Natural killer cell (primary cell): ENCODE results near the gene RNF13. TPM values are rescaled to one million over a fixed set of nuclear protein-coding genes. Genes with fewer than 3 reads are reported as not detected.
A peak's percentile ranks its signal among the peaks of the same experiment; 100 is the strongest.

Experiments used
- ATAC-seq, 3 donors: fragments of 150-1000 bp in 2 of 3; fragments of 200-7000 bp in 1 of 3; cut with Tn5 transposase; 1 replicate in 1 of 3; 2 replicates in 2 of 3; pipeline ENCODE4 v1.10.0; 2021; ENCODE audit warnings: mild to moderate bottlenecking in 2 of 3, moderate library complexity in 2 of 3
- DNase-seq, 2 donors: peaks; one replicate each; pipeline versions ENCODE4 v3.0.0 to v3.0.0-alpha.2; 2013 to 2021; ENCODE audit warnings: mixed read lengths in 1 of 2
- H3K27ac ChIP-seq: one replicate; pipeline ENCODE4 v1.5.1; 2013; ENCODE audit warnings: mild to moderate bottlenecking, low read length
- H3K27me3 ChIP-seq: one replicate; pipeline ENCODE4 v1.6.1; 2013; ENCODE audit warnings: low read length; ENCODE audit not compliant: control insufficient read depth, insufficient read depth
- H3K36me3 ChIP-seq: one replicate; pipeline ENCODE4 v1.6.1; 2013; ENCODE audit warnings: low read length; ENCODE audit not compliant: control insufficient read depth, insufficient read depth
- H3K4me1 ChIP-seq: one replicate; pipeline ENCODE4 v1.6.1; 2013; ENCODE audit warnings: low read length; ENCODE audit not compliant: control insufficient read depth, insufficient read depth
- H3K4me3 ChIP-seq: one replicate; pipeline ENCODE4 v1.5.1; 2013; ENCODE audit warnings: low read length
- H3K9me3 ChIP-seq: one replicate; pipeline ENCODE4 v1.6.1; 2013; ENCODE audit warnings: low read length; ENCODE audit not compliant: control insufficient read depth, insufficient read depth
- H3K27ac Mint-ChIP-seq, 2 donors: one replicate each; pipeline ENCODE4 v1.8.0; 2022; ENCODE audit warnings: mild to moderate bottlenecking in 2 of 2, mixed read lengths in 2 of 2, moderate library complexity in 1 of 2
- H3K27me3 Mint-ChIP-seq, 2 donors: one replicate each; pipeline ENCODE4 v1.8.0; 2022; ENCODE audit warnings: low read depth in 2 of 2, mixed read lengths in 2 of 2
- H3K36me3 Mint-ChIP-seq: one replicate; pipeline ENCODE4 v1.8.0; 2022; ENCODE audit warnings: mixed read lengths
- H3K4me1 Mint-ChIP-seq, 2 donors: one replicate each; pipeline ENCODE4 v1.8.0; 2022; ENCODE audit warnings: mixed read lengths in 2 of 2
- H3K4me3 Mint-ChIP-seq: one replicate; pipeline ENCODE4 v1.8.0; 2022; ENCODE audit warnings: mild to moderate bottlenecking, moderate library complexity, mixed read lengths
- H3K9me3 Mint-ChIP-seq, 2 donors: one replicate each; pipeline ENCODE4 v1.8.0; 2022; ENCODE audit warnings: mixed read lengths in 2 of 2
- CTCF ChIP-seq: fragments of 200-600 bp; IDR thresholded peaks from one replicate; pipeline ENCODE4 v1.8.0; 2022; ENCODE audit warnings: antibody characterized with exemption
- WGBS: methylation state at CpG from one replicate; pipeline ENCODE4 v1.1.7; 2013; ENCODE audit warnings: missing lambda C conversion rate; ENCODE audit not compliant: insufficient coverage; 5-methylcytosine and 5-hydroxymethylcytosine counted together
- intact Hi-C: fragments of 100-400 bp; cut with micrococcal nuclease; formaldehyde crosslinking; loops from one replicate; pipeline ENCODE4 v1.14.2; 2022
- total RNA-seq, 4 donors: library from RNA; stranded (reverse); fragments of 120-200 nt in 1 of 4; gene quantifications; one replicate each; pipeline versions ENCODE4 v1.2.3 to v1.2.4, GENCODE V29; 2013 to 2022

RNF13 gene
- total RNA-seq, 3 donors from 2014 or later (not counting 1 experiment from before 2014, with no cell fraction given), result 57.4 to 69.7 (median 66.6) TPM

DNA sequence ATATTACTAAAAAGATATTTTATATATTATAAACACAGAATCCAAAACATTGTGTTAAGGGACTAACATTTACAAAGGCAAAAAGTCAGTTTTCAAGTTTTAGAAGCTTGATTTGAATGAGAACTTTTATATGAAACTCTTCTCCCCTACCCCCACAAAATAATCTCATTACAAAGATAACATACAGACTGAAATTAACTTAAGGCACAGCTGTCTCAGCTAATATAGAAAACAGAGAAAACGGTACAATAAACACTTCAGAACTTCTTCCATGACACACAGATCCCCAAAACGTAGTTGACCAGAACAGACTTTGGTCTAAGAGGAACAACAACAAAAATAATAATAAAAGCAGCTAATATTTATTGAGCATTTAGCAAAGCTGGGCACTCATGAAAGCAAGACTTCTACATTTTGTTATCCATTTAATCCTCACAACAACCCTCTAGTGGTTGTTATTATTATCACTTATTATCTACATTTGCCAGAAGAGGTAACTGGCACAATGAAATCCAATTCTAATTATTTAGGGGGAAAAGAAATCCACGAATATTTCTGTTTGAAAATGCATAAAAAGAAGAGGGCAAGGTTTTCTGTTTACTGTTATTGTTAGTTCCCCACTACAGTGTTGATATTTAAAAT lies 89.6 kb downstream of the RNF13 start:
- DNase-seq (no peak), ATAC-seq (no peak)
- Histone ChIP-seq H3K27ac (no peak overlapping the region), H3K9me3 (no peaks in the 10 kb centered on the region), H3K36me3 (peaks cover 9% of the 10 kb centered on the region), H3K4me1 (no peaks in the 10 kb centered on the region), H3K4me3 (no peak overlapping the region), H3K27me3 (no peaks in the 10 kb centered on the region)
- H3K9me3 Mint-ChIP-seq, result no peaks in the 10 kb centered on the region
- H3K27ac Mint-ChIP-seq, result peak overlapping the region in 1 of 2 donors; percentile 2
- H3K36me3 Mint-ChIP-seq, result no peaks in the 10 kb centered on the region
- 94% methylated on average over 2 of the region's 3 CpGs for WGBS
- intact Hi-C loops, result no loop called here
- peaks cover 10 to 16% of the 10 kb centered on the region in 2 donors for H3K4me1 Mint-ChIP-seq
- TF ChIP-seq CTCF, result no peak
- H3K27me3 Mint-ChIP-seq, result no peaks in the 10 kb centered on the region
- H3K4me3 Mint-ChIP-seq, result no peak overlapping the region

DNA sequence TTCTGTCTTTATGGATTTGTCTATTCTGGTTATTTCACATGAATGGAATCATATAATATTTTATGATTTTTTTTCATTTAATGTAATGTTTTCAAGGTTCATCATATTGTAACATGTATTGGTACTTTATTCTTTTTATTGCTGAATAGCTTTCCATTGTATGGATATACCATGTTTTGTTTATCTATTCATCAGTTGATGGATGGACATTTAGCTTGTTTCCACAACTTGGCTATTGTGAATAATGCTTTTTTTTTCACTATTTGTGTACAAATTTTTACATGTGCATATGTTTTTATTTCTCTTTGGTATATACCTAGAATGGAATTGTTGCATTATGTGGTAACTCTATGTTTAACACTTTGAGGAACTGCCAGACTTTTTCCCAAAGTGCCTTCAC lies 93.0 kb downstream of the RNF13 start:
- Histone ChIP-seq H3K4me3 (no peak overlapping the region), H3K27me3 (no peaks in the 10 kb centered on the region), H3K36me3 (peaks cover 7% of the 10 kb centered on the region), H3K27ac (no peak overlapping the region), H3K9me3 (no peaks in the 10 kb centered on the region), H3K4me1 (no peaks in the 10 kb centered on the region)
- Mint-ChIP-seq H3K4me3 (no peak overlapping the region), H3K27me3 (no peaks in the 10 kb centered on the region), H3K4me1 (peaks cover 6 to 11% of the 10 kb centered on the region in 2 donors), H3K9me3 (no peaks in the 10 kb centered on the region), H3K27ac (no peak overlapping the region), H3K36me3 (no peaks in the 10 kb centered on the region)
- no peak for DNase-seq
- intact Hi-C loops, result no loop called here
- ATAC-seq, result no peak
- no peak for TF ChIP-seq CTCF

DNA sequence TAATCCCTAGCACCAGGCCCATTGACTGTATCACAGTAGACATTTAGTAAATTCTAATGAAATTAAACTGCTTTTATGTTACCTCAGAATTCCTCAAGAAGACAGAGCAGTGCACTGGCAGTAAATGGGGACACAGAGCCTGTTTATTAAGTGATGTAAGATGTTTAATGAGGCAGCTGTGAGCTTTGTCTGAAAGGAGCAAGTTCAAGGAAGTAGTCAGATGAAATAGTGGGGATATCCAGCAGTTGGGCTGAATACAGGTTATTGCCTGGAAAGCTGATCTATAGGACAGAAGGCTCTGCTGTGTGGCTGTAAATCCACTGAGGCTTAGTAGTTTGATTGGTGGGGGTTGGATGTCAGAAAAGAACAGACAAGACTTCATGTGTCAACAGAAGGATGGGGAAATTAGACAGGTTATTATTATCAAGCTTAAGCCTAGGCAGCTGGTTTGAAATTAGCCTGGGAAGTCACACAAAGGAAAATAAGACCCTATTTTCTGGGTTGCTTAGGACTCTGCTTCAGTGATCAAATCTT lies 95.5 kb downstream of the RNF13 start:
- Histone ChIP-seq H3K36me3 (peaks cover 7% of the 10 kb centered on the region), H3K4me3 (no peak overlapping the region), H3K9me3 (no peaks in the 10 kb centered on the region), H3K27ac (no peak overlapping the region), H3K4me1 (no peaks in the 10 kb centered on the region), H3K27me3 (no peaks in the 10 kb centered on the region)
- no peak for TF ChIP-seq CTCF
- no peaks in the 10 kb centered on the region for H3K9me3 Mint-ChIP-seq
- H3K36me3 Mint-ChIP-seq, result no peaks in the 10 kb centered on the region
- H3K27me3 Mint-ChIP-seq, result no peaks in the 10 kb centered on the region
- no peak overlapping the region for H3K27ac Mint-ChIP-seq
- no peak overlapping the region for H3K4me3 Mint-ChIP-seq
- intact Hi-C loops, result no loop called here
- no peak for ATAC-seq
- H3K4me1 Mint-ChIP-seq, result peaks cover 0 to 11% of the 10 kb centered on the region in 2 donors
- DNase-seq, result no peak

DNA sequence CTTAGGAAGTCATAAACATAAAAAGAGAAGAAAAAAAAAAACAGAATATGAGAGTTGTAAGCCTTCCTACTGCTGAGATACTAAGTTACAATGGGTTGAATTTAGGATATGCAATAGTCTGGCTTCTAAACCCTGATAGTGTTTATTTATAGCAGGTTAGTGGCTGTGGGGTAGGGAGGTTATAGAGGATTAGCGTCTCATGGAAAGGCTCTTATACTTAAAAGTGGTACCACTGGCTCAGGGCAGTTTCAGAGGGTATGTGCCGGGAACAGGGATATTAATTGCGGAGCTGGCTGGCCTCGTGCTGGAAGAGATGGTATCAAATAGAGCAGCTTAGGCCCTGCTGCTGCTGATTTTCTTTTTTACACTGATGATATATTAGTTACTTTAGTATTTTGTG lies 96.9 kb downstream of the RNF13 start:
- Mint-ChIP-seq H3K4me3 (no peak overlapping the region), H3K9me3 (no peaks in the 10 kb centered on the region), H3K4me1 (peaks cover 0 to 11% of the 10 kb centered on the region in 2 donors), H3K27me3 (no peaks in the 10 kb centered on the region), H3K27ac (no peak overlapping the region), H3K36me3 (no peaks in the 10 kb centered on the region)
- Histone ChIP-seq H3K36me3 (peaks cover 13% of the 10 kb centered on the region), H3K9me3 (no peaks in the 10 kb centered on the region), H3K27ac (no peak overlapping the region), H3K27me3 (no peaks in the 10 kb centered on the region), H3K4me1 (no peaks in the 10 kb centered on the region), H3K4me3 (no peak overlapping the region)
- ATAC-seq, result no peak
- no peak for DNase-seq
- WGBS, result 99% methylated on average over 4 of the region's 4 CpGs
- no peak for TF ChIP-seq CTCF
- intact Hi-C loops, result no loop called here
